Measurements from ENCODE around the gene TH. TPM values are rescaled to one million over a fixed set of nuclear protein-coding genes. Genes with fewer than 3 reads are reported as not detected.

Gene TH
- not detected in 2 replicates for total RNA-seq

- intact Hi-C loops (cut with micrococcal nuclease): no loop called here
- DNase-seq (ENCODE audit: low spot score): no peak
- no peaks in the 10 kb centered on the region for H3K27me3 Mint-ChIP-seq (ENCODE audit: low read depth)
- H3K4me3 Mint-ChIP-seq (ENCODE audit: low read depth): no peak within 1 kb of the TSS
- H3K4me1 Mint-ChIP-seq (ENCODE audit: low read depth): no peaks in the 10 kb centered on the region
- H3K27ac Mint-ChIP-seq: no peak within 1 kb of the TSS
- no peaks in the 10 kb centered on the region for H3K36me3 Mint-ChIP-seq (ENCODE audit: low read depth)
- H3K9me3 Mint-ChIP-seq: no peaks in the 10 kb centered on the region
Measured at GRCh38 chr11:2171591-2172003, at the start of gene TH. TH (minus strand) TSS chr11:2171815; CDS start chr11:2171786, 29 bp downstream.

- Mint-ChIP-seq H3K36me3 (ENCODE audit: low read depth) (no peaks in the 10 kb centered on the region), H3K27ac (no peak overlapping the region), H3K4me3 (ENCODE audit: low read depth) (no peak overlapping the region), H3K27me3 (ENCODE audit: low read depth) (peaks cover 33% of the 10 kb centered on the region), H3K4me1 (ENCODE audit: low read depth) (no peaks in the 10 kb centered on the region), H3K9me3 (no peaks in the 10 kb centered on the region)
- no peak for DNase-seq (ENCODE audit: low spot score)
- intact Hi-C loops (cut with micrococcal nuclease): no loop called here
Measured at GRCh38 chr11:2221024-2221423, 49.4 kb upstream of the TH start.

- peak; percentile 2 for DNase-seq (ENCODE audit: low spot score)
- no peak overlapping the region for H3K27ac Mint-ChIP-seq
- peaks cover 28% of the 10 kb centered on the region for H3K27me3 Mint-ChIP-seq (ENCODE audit: low read depth)
- no peak overlapping the region for H3K4me3 Mint-ChIP-seq (ENCODE audit: low read depth)
- H3K36me3 Mint-ChIP-seq (ENCODE audit: low read depth): no peaks in the 10 kb centered on the region
- no peaks in the 10 kb centered on the region for H3K9me3 Mint-ChIP-seq
- intact Hi-C loops (cut with micrococcal nuclease): no loop called here
- no peaks in the 10 kb centered on the region for H3K4me1 Mint-ChIP-seq (ENCODE audit: low read depth)
Measured at GRCh38 chr11:2220173-2220771, 48.7 kb upstream of the TH start.

DNA sequence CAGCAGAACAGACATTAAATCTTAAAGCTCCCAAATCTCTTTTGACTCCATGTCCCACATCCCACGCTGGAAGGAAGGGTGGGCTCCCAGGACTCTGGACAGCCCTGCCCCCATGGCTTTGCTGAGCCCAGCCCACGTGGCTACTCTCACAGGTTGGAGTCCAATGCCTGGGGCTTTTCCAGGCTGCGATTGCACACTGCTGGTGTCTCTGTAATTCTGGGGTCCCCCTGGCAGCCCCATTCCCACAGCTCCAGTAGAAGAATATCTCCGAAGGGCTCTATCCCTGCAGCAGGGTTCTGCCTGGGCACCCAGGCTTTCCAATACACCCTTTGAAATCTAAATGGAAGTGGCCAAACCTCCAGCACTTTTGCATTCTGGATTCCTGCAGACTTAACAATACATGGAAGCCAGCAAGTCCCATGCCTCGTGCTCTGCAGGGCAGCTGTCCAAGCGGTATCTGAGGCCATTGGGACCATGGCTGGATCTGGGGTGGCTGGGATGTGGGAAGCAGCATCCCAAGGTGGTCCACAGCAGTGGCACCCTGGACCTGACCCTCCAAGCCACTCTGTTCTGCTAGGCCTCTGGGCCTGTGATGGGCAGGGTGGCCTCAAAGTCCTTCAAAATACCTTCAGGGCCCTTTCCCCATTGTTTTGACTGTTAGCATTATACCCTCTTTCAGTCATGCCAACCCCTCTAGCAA lies 47.9 kb upstream of the TH start:
- H3K4me1 Mint-ChIP-seq (ENCODE audit: low read depth): no peaks in the 10 kb centered on the region
- H3K27ac Mint-ChIP-seq: no peak overlapping the region
- H3K27me3 Mint-ChIP-seq (ENCODE audit: low read depth): peaks cover 25% of the 10 kb centered on the region
- no peaks in the 10 kb centered on the region for H3K36me3 Mint-ChIP-seq (ENCODE audit: low read depth)
- intact Hi-C loops (cut with micrococcal nuclease): no loop called here
- H3K4me3 Mint-ChIP-seq (ENCODE audit: low read depth): no peak overlapping the region
- peak; percentile 4 for DNase-seq (ENCODE audit: low spot score)
- no peaks in the 10 kb centered on the region for H3K9me3 Mint-ChIP-seq

DNA sequence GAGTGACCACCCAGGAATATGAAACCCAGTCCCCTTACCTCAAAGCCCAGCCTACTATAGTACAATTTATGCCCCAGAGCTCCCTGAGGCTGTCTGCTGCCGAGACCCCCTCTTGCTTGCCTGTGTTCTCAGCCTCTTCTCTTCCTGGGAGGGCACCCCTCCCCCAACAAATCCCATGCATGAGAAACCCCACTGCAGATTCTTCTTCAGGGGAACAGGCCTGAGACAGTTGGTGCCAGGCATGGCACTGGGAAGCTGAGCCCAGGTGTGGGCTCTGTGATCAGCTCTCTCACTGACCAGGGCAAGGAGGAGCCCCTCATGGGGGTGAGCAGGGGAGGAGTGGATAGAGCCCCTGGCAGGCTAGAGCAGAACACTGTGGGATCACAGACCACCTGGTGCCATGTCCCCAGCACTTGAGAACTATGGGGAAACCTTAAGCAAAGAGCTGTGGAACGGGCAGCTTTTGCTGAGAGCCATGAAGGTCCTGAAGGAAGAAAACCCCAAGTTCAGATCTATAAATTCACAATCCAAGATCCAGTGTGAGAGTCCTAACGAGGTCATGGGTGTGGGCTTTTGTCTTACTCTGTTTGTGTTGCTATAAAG lies 46.5 kb upstream of the TH start:
- Mint-ChIP-seq H3K9me3 (no peaks in the 10 kb centered on the region), H3K4me3 (ENCODE audit: low read depth) (no peak overlapping the region), H3K4me1 (ENCODE audit: low read depth) (peaks cover 3% of the 10 kb centered on the region), H3K27me3 (ENCODE audit: low read depth) (peaks cover 14% of the 10 kb centered on the region), H3K36me3 (ENCODE audit: low read depth) (no peaks in the 10 kb centered on the region), H3K27ac (no peak overlapping the region)
- intact Hi-C loops (cut with micrococcal nuclease): no loop called here
- no peak for DNase-seq (ENCODE audit: low spot score)

- no peak overlapping the region for H3K4me3 Mint-ChIP-seq (ENCODE audit: low read depth)
- no peaks in the 10 kb centered on the region for H3K36me3 Mint-ChIP-seq (ENCODE audit: low read depth)
- no peaks in the 10 kb centered on the region for H3K9me3 Mint-ChIP-seq
- DNase-seq (ENCODE audit: low spot score): peak; percentile 4
- no peak overlapping the region for H3K27ac Mint-ChIP-seq
- intact Hi-C loops (cut with micrococcal nuclease): no loop called here
- H3K4me1 Mint-ChIP-seq (ENCODE audit: low read depth): peaks cover 3% of the 10 kb centered on the region
- peaks cover 8% of the 10 kb centered on the region for H3K27me3 Mint-ChIP-seq (ENCODE audit: low read depth)
Measured at GRCh38 chr11:2217211-2218030, 45.8 kb upstream of the TH start.

DNA sequence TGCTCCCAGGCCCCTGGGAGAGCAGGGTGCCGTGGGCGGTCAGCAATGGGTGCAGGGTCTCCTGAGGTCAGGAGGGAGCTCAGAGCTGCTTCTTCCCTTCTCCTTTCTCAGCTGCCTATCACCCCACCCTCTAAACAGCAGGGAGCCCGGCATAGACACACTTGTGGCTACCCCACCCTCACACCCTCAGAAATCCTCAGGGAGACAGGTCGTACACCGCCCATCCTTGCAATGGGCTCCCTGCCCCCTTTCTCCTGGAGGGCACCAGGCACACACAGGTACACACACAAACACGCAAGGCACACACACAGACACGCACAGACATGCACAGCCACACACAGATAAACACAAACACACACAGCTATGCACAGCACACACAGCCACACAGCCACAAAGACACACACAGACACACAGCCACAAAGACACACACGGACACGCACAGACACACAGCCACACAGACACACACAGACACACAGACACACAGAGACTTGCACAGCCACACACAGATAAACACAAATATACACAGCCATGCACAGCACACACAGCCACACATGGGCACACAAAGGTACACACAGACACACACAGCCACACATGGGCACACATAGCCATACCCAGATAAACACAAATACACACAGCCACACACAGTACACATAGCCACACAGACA lies 44.9 kb upstream of the TH start:
- peaks cover 3% of the 10 kb centered on the region for H3K4me1 Mint-ChIP-seq (ENCODE audit: low read depth)
- H3K4me3 Mint-ChIP-seq (ENCODE audit: low read depth): no peak overlapping the region
- intact Hi-C loops (cut with micrococcal nuclease): no loop called here
- H3K9me3 Mint-ChIP-seq: no peaks in the 10 kb centered on the region
- H3K36me3 Mint-ChIP-seq (ENCODE audit: low read depth): no peaks in the 10 kb centered on the region
- H3K27ac Mint-ChIP-seq: no peak overlapping the region
- peaks cover 2% of the 10 kb centered on the region for H3K27me3 Mint-ChIP-seq (ENCODE audit: low read depth)
- DNase-seq (ENCODE audit: low spot score): peak; percentile 0

DNA sequence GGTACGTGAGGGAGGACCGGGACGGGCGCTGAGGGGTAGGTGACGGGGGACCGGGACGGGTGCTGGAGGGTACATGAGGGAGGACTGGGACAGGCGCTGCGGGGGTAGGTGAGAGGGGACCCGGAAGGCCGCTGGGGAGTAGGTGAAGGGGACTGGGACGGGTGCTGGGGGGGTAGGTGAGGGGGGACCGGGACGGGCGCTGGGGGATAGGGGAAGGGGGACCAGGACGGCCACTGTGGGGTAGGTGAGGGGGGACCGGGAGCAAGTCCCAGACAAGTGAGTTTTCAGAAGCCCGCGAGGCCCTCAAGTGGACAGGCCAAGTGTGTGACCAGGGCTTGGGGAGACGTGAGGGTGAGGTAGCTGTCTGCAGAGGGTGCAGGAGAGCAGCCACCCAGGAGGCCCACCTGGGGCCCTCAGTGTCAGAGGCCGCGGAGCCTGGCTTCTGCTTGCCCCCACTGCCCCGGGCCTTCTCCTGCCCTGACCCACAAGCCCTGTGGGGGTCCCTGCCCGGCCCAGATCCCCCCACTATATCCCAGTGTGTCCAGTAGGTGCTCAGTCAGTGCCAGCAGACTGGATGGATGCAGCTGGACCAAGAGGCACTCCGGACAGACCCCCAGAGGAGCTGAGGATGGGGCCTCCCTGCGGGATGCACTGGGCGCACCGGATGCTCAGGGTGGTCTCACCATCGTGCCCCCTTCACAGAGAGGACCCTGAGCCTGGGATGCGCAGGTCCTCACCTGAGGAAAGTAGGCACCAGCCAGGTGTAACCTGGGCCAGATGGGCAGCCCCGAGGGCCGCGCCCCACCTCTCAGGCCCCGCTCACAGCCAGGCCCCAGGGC lies 44.2 kb upstream of the TH start:
- intact Hi-C loops (cut with micrococcal nuclease): no loop called here
- H3K4me3 Mint-ChIP-seq (ENCODE audit: low read depth): no peak overlapping the region
- H3K27ac Mint-ChIP-seq: no peak overlapping the region
- H3K4me1 Mint-ChIP-seq (ENCODE audit: low read depth): peaks cover 3% of the 10 kb centered on the region
- no peaks in the 10 kb centered on the region for H3K36me3 Mint-ChIP-seq (ENCODE audit: low read depth)
- peak; percentile 6 for DNase-seq (ENCODE audit: low spot score)
- H3K9me3 Mint-ChIP-seq: no peaks in the 10 kb centered on the region
- no peaks in the 10 kb centered on the region for H3K27me3 Mint-ChIP-seq (ENCODE audit: low read depth)

DNA sequence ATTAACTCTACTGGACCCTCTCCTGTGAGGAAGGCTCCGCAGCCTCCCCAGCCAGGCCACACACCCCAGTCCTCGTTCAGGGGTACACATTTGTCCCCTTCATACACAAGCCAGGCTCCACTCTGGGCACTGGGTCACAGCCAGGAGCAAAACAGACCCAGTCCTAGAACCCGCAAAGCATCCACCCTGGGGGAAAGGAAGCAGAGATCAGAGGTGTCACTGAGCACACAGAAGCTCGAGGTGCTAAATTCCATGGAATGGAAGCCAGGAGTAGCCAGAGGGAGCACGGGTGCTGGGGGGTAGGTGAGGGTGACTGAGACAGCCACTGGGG lies 43.6 kb upstream of the TH start:
- no peak overlapping the region for H3K27ac Mint-ChIP-seq
- H3K4me3 Mint-ChIP-seq (ENCODE audit: low read depth): no peak overlapping the region
- intact Hi-C loops (cut with micrococcal nuclease): no loop called here

GRCh38 chr11:2214527-2215229 lies 43.1 kb upstream of the TH start:
- Mint-ChIP-seq H3K9me3 (no peaks in the 10 kb centered on the region), H3K36me3 (ENCODE audit: low read depth) (no peaks in the 10 kb centered on the region), H3K27me3 (ENCODE audit: low read depth) (no peaks in the 10 kb centered on the region), H3K4me3 (ENCODE audit: low read depth) (no peak overlapping the region), H3K27ac (no peak overlapping the region), H3K4me1 (ENCODE audit: low read depth) (peaks cover 3% of the 10 kb centered on the region)
- DNase-seq (ENCODE audit: low spot score): no peak
- intact Hi-C loops (cut with micrococcal nuclease): no loop called here

More for the DNA sequence above, 43.6 kb upstream of the TH start:
- Mint-ChIP-seq H3K36me3 (ENCODE audit: low read depth) (no peaks in the 10 kb centered on the region), H3K27me3 (ENCODE audit: low read depth) (no peaks in the 10 kb centered on the region), H3K9me3 (no peaks in the 10 kb centered on the region), H3K4me1 (ENCODE audit: low read depth) (peaks cover 3% of the 10 kb centered on the region)
- DNase-seq (ENCODE audit: low spot score): peak; percentile 2

DNA sequence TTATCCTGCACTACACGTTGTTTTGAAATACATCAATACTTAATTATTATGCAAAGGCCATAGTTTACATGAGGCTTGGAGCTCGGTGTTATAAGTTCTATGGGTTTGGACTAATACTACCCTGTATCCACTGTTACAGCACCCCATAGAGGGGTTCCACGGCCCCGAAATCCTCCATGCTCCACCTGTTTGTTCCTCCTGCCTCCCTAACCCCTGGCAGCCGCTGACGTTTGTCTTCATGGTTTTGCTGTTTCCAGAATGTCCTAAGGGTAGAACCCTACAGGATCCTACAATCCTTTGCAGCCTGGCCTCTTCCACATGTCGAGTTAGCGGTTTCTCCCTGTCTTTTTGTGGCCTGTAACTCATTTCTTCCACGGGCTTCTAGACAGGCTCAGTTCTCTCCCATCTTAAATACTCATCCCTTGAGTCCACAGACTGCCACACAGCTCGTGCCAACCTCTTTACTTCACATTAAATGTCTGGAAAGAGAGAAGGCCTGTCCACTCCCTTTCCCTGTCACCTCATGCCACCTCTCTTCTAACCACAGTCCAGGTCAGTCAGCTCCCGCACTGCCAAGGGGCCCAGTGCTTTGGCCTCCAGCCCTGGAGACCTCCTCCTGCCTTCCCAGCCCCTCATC lies 42.4 kb upstream of the TH start:
- intact Hi-C loops (cut with micrococcal nuclease): no loop called here
- Mint-ChIP-seq H3K4me3 (ENCODE audit: low read depth) (no peak overlapping the region), H3K27ac (no peak overlapping the region), H3K4me1 (ENCODE audit: low read depth) (peaks cover 3% of the 10 kb centered on the region), H3K36me3 (ENCODE audit: low read depth) (no peaks in the 10 kb centered on the region), H3K27me3 (ENCODE audit: low read depth) (no peaks in the 10 kb centered on the region), H3K9me3 (no peaks in the 10 kb centered on the region)
- DNase-seq (ENCODE audit: low spot score): no peak

Data from activated T-helper 2 cell treated with anti-CD3 and anti-CD28 coated beads, Interferon-gamma antibody, Interleukin-2, Interleukin-4, amounts not matched to agents 10 μg/mL and 5 μg/mL and 100 μg/mL, durations not matched to agents 14 hours and 24 hours and 36 hours (primary cell).